Measurements from ENCODE around the gene PROM2. TPM values are rescaled to one million over a fixed set of nuclear protein-coding genes. Genes with fewer than 3 reads are reported as not detected.

The PROM2 gene
- total RNA-seq, 1 experiment from 2014 or later, result 1.6 TPM

- intact Hi-C loops (cut with micrococcal nuclease; ENCODE audit: unreplicated experiment), result no loop called here
- Histone ChIP-seq H3K9me3 (ENCODE audit: low read depth, low read length, poor library complexity, severe bottlenecking) (no peaks in the 10 kb centered on the region), H3K27me3 (replicated peaks; ENCODE audit: insufficient read depth, low read depth, low read length, poor library complexity) (no peaks in the 10 kb centered on the region), H3K4me1 (ENCODE audit: insufficient read depth, low read length, poor library complexity, severe bottlenecking) (no peaks in the 10 kb centered on the region), H3K36me3 (ENCODE audit: insufficient read depth, low read length, poor library complexity, severe bottlenecking) (no peaks in the 10 kb centered on the region), H3K4me3 (ENCODE audit: low read depth, low read length, poor library complexity, severe bottlenecking) (no peak overlapping the region), H3K27ac (ENCODE audit: low read depth, low read length, poor library complexity, severe bottlenecking) (no peak overlapping the region)
- ChIA-PET POLR2A (ENCODE audit: low non-redundant PET) (no interaction called here), CTCF (no interaction called here)
- no peak for DNase-seq (ENCODE audit: low spot score)
- TF ChIP-seq EZH2 (IDR thresholded peaks at IDR 0.05; ENCODE audit: borderline replicate concordance, low read depth, low read length, poor library complexity, severe bottlenecking) (no peak), CTCF (conservative IDR thresholded peaks at IDR 0.05; ENCODE audit: low read depth, low read length) (no peak)
- no TSS peak for BruUV-seq (replicated peaks)
Measured at GRCh38 chr2:95310651-95311050, 36.4 kb downstream of the PROM2 start.

GRCh38 chr2:95311815-95312542 is 37.7 kb downstream of the PROM2 start:
- POLR2A ChIA-PET (ENCODE audit: low non-redundant PET), result interaction anchor here (0.7 kb wide), 1 partner anchor 28 kb away, joined by 4 read pairs; no protein-coding TSS in a partner anchor
- intact Hi-C loops (cut with micrococcal nuclease; ENCODE audit: unreplicated experiment), result no loop called here
- no peak for DNase-seq (ENCODE audit: low spot score)
- no peaks in the 10 kb centered on the region for H3K27me3 ChIP-seq (replicated peaks; ENCODE audit: insufficient read depth, low read depth, low read length, poor library complexity)
- no TSS peak for BruUV-seq (replicated peaks)
- H3K9me3 ChIP-seq (ENCODE audit: low read depth, low read length, poor library complexity, severe bottlenecking), result no peaks in the 10 kb centered on the region
- CTCF ChIA-PET, result no interaction called here
- TF ChIP-seq CTCF (conservative IDR thresholded peaks at IDR 0.05; ENCODE audit: low read depth, low read length) (no peak), EZH2 (IDR thresholded peaks at IDR 0.05; ENCODE audit: borderline replicate concordance, low read depth, low read length, poor library complexity, severe bottlenecking) (no peak)
- H3K36me3 ChIP-seq (ENCODE audit: insufficient read depth, low read length, poor library complexity, severe bottlenecking), result no peaks in the 10 kb centered on the region
- H3K4me3 ChIP-seq (ENCODE audit: low read depth, low read length, poor library complexity, severe bottlenecking), result no peak overlapping the region
- H3K27ac ChIP-seq (ENCODE audit: low read depth, low read length, poor library complexity, severe bottlenecking), result no peak overlapping the region
- peaks cover 6% of the 10 kb centered on the region for H3K4me1 ChIP-seq (ENCODE audit: insufficient read depth, low read length, poor library complexity, severe bottlenecking)

- no peak overlapping the region for H3K27ac ChIP-seq (ENCODE audit: low read depth, low read length, poor library complexity, severe bottlenecking)
- H3K36me3 ChIP-seq (ENCODE audit: insufficient read depth, low read length, poor library complexity, severe bottlenecking), result no peaks in the 10 kb centered on the region
- TF ChIP-seq CTCF (conservative IDR thresholded peaks at IDR 0.05; ENCODE audit: low read depth, low read length) (no peak), EZH2 (IDR thresholded peaks at IDR 0.05; ENCODE audit: borderline replicate concordance, low read depth, low read length, poor library complexity, severe bottlenecking) (no peak)
- H3K27me3 ChIP-seq (replicated peaks; ENCODE audit: insufficient read depth, low read depth, low read length, poor library complexity), result no peaks in the 10 kb centered on the region
- H3K4me1 ChIP-seq (ENCODE audit: insufficient read depth, low read length, poor library complexity, severe bottlenecking), result peaks cover 6% of the 10 kb centered on the region
- intact Hi-C loops (cut with micrococcal nuclease; ENCODE audit: unreplicated experiment), result no loop called here
- CTCF ChIA-PET, result no interaction called here
- no TSS peak for BruUV-seq (replicated peaks)
- H3K9me3 ChIP-seq (ENCODE audit: low read depth, low read length, poor library complexity, severe bottlenecking), result no peaks in the 10 kb centered on the region
- no peak for DNase-seq (ENCODE audit: low spot score)
- POLR2A ChIA-PET (ENCODE audit: low non-redundant PET), result interaction anchor here (0.7 kb wide), 1 partner anchor 27 kb away, joined by 4 read pairs; no protein-coding TSS in a partner anchor
- H3K4me3 ChIP-seq (ENCODE audit: low read depth, low read length, poor library complexity, severe bottlenecking), result no peak overlapping the region
Measured at GRCh38 chr2:95312543-95313201, 38.4 kb downstream of the PROM2 start.
